HG02763 (cell line): ENCODE measurements around the gene ACTG1.

Experiments
- ATAC-seq: cut with Tn5 transposase; IDR thresholded peaks from one replicate; pipeline ENCODE4 v1.9.1; 2021; ENCODE audit warnings: mild to moderate bottlenecking, moderate library complexity; ENCODE audit not compliant: unreplicated experiment

ACTG1 gene

GRCh38 chr17:81545160-81545949 lies 32.8 kb upstream of the ACTG1 start:
- ATAC-seq, result no peak

GRCh38 chr17:81544281-81544974 lies 31.8 kb upstream of the ACTG1 start:
- ATAC-seq, result no peak

- ATAC-seq, result no peak
Observed at GRCh38 chr17:81543756-81544155, 31.2 kb upstream of the ACTG1 start.

- ATAC-seq, result no peak
Observed at GRCh38 chr17:81543339-81543675, 30.7 kb upstream of the ACTG1 start.

GRCh38 chr17:81542431-81543338 lies 30.1 kb upstream of the ACTG1 start:
- no peak for ATAC-seq

GRCh38 chr17:81541123-81541522 lies 28.5 kb upstream of the ACTG1 start:
- no peak for ATAC-seq

- ATAC-seq, result no peak
Observed at GRCh38 chr17:81540676-81541027, 28.1 kb upstream of the ACTG1 start.

- ATAC-seq, result no peak
Observed at GRCh38 chr17:81539961-81540675, 27.5 kb upstream of the ACTG1 start.

GRCh38 chr17:81539571-81539900 lies 26.9 kb upstream of the ACTG1 start:
- ATAC-seq, result no peak

- no peak for ATAC-seq
Observed at GRCh38 chr17:81538651-81539570, 26.3 kb upstream of the ACTG1 start.

- no peak for ATAC-seq
Observed at GRCh38 chr17:81537856-81538555, 25.4 kb upstream of the ACTG1 start.

GRCh38 chr17:81537343-81537855 lies 24.8 kb upstream of the ACTG1 start:
- ATAC-seq, result no peak

- no peak for ATAC-seq
Observed at GRCh38 chr17:81536299-81537290, 24.0 kb upstream of the ACTG1 start.

GRCh38 chr17:81535480-81536298 lies 23.1 kb upstream of the ACTG1 start:
- ATAC-seq, result no peak

- no peak for ATAC-seq
Observed at GRCh38 chr17:81535007-81535328, 22.4 kb upstream of the ACTG1 start.

- no peak for ATAC-seq
Observed at GRCh38 chr17:81534157-81535006, 21.8 kb upstream of the ACTG1 start.
